Endothelial cell of umbilical vein (primary cell): ENCODE results near the gene ZNF420.

Experiments used
- EZH2 ChIP-seq: IDR thresholded peaks from 2 replicates; pipeline ENCODE4 v1.6.1; 2012; ENCODE audit warnings: borderline replicate concordance, low read depth, mild to moderate bottlenecking, moderate library complexity, low read length, inconsistent platforms; ENCODE audit not compliant: severe bottlenecking
- FOS ChIP-seq: IDR thresholded peaks from 2 replicates; pipeline ENCODE4 v1.6.1; 2011; ENCODE audit warnings: mild to moderate bottlenecking, low read length, moderate library complexity, borderline replicate concordance; ENCODE audit not compliant: insufficient read depth
- JUN ChIP-seq: IDR thresholded peaks from 2 replicates; pipeline ENCODE4 v1.6.1; 2011; ENCODE audit warnings: borderline replicate concordance, low read depth; ENCODE audit not compliant: insufficient read length, insufficient read depth
- POLR2A ChIP-seq: IDR thresholded peaks from 2 replicates; pipeline ENCODE4 v1.6.1; 2012; ENCODE audit warnings: low read depth, mild to moderate bottlenecking, control low read depth, low read length
- POLR2AphosphoS5 ChIP-seq: IDR thresholded peaks from 2 replicates; pipeline ENCODE4 v1.6.1; 2012; ENCODE audit warnings: low read depth, mild to moderate bottlenecking, control low read depth, low read length, moderate library complexity; ENCODE audit not compliant: insufficient read depth
- TF ChIP-seq, protein P1 (sequence below), 2 donors: IDR thresholded peaks; 1 replicate in 1 of 2; 2 replicates in 1 of 2; pipeline ENCODE4 v1.5.1; 2011; ENCODE audit warnings: low read length in 2 of 2, mild to moderate bottlenecking in 2 of 2, moderate library complexity in 2 of 2, control low read depth in 1 of 2, inconsistent platforms in 1 of 2, low read depth in 1 of 2; ENCODE audit not compliant: insufficient read depth in 1 of 2; ENCODE audit errors: extremely low read depth in 1 of 2

DNA sequence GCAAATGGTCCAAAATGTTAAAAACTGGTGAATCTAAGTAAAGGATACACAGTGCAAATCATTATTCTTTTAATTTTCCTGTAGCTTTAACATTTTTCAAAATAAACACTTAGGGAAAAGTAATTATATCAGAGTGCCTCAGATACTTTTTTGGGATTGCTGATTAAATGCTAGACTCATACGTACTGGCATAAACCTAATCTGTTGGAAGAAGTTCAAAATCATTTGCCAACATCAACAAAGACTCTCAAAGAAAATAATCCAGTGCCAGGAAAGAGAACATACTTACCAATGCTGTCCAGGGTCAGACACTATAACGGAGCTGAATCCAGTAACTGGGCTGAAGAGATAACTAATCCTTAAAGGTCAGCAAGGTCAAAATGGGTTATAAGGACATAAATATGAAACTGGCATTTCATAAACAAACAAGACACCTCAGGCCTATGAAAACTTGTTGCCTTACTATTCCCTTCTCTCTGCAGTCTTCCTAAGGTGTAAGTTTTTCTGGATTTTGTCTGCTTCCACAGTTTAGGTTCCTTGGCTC lies 3.3 kb upstream of the ZNF420 start:
- TF ChIP-seq JUN: no peak
- TF ChIP-seq POLR2AphosphoS5: no peak
- TF ChIP-seq POLR2A: no peak
- TF ChIP-seq, protein P1, sequence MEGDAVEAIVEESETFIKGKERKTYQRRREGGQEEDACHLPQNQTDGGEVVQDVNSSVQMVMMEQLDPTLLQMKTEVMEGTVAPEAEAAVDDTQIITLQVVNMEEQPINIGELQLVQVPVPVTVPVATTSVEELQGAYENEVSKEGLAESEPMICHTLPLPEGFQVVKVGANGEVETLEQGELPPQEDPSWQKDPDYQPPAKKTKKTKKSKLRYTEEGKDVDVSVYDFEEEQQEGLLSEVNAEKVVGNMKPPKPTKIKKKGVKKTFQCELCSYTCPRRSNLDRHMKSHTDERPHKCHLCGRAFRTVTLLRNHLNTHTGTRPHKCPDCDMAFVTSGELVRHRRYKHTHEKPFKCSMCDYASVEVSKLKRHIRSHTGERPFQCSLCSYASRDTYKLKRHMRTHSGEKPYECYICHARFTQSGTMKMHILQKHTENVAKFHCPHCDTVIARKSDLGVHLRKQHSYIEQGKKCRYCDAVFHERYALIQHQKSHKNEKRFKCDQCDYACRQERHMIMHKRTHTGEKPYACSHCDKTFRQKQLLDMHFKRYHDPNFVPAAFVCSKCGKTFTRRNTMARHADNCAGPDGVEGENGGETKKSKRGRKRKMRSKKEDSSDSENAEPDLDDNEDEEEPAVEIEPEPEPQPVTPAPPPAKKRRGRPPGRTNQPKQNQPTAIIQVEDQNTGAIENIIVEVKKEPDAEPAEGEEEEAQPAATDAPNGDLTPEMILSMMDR (IDR thresholded peaks at IDR 0.05; ENCODE audit: extremely low read depth in 1 of 2, insufficient read depth in 1 of 2, low read depth in 1 of 2, low read length in 2 of 2): no peak
- no peak for TF ChIP-seq EZH2
- TF ChIP-seq FOS: no peak
